H1 (cell line): ENCODE results near the gene SPHK1. TPM values are rescaled to one million over a fixed set of nuclear protein-coding genes. Genes with fewer than 3 reads are reported as not detected.

Experiments used
- CBX5 ChIP-seq: fragments of 300-800, 300-1000 bp; sonication (generic); IDR thresholded peaks from 2 replicates; pipeline ENCODE4 v1.7.1; 2016; ENCODE audit warnings: antibody characterized with exemption, low read length, low read depth
- HDAC2 ChIP-seq, 2 experiments: fragments of 300-600 bp in 1 of 2; sonication (generic) in 1 of 2; IDR thresholded peaks; 2 replicates each; pipeline ENCODE4 v1.6.1; 2011 to 2012; ENCODE audit warnings: low read depth in 2 of 2, low read length in 2 of 2, mild to moderate bottlenecking in 2 of 2, moderate library complexity in 2 of 2, borderline replicate concordance in 1 of 2, inconsistent platforms in 1 of 2
- TAF1 ChIP-seq: IDR thresholded peaks from 2 replicates; pipeline ENCODE4 v1.6.1; 2011; ENCODE audit warnings: mild to moderate bottlenecking, low read depth, low read length
- polyA plus RNA-seq, 7 experiments: library from polyadenylated mRNA; depleted of rRNA in 3 of 7; stranded (reverse) in 5 of 7; unstranded in 2 of 7; fragments of >200 nt in 5 of 7; fragments of 200-250 nt in 2 of 7; gene quantifications; 1 replicate in 5 of 7; 2 replicates in 1 of 7; 4 replicates in 1 of 7; pipeline versions ENCODE4 v1.2.1 to v1.2.3, GENCODE V29; 2011 to 2013; ENCODE audit warnings: missing spikeins in 2 of 7, mixed read lengths in 2 of 7
- total RNA-seq: library from RNA; stranded (reverse); fragmentation: NEBNext Ultra II Directional; extraction: Animal tissue kit (Norgen Biotek cat#: 25700); gene quantifications from 2 replicates; pipeline ENCODE4 v1.2.1, GENCODE V29; 2021

The SPHK1 gene
- total and polyA plus RNA-seq, 2 of the 8 experiments (the other 6 are each of a cell fraction or from before 2014, with no cell fraction given) = 2.4 TPM

- TF ChIP-seq HDAC2 (IDR thresholded peaks at IDR 0.05; ENCODE audit: borderline replicate concordance in 1 of 2, low read depth in 2 of 2, low read length in 2 of 2) = no peak
- no peak for TF ChIP-seq TAF1
- no peak for TF ChIP-seq CBX5
- TF ChIP-seq, all 59 proteins: peak for 0
Measured at GRCh38 chr17:76414334-76415295, 30.2 kb downstream of the SPHK1 start (continued).
